Vagina (tissue), 2 donors: Measurements from ENCODE around the gene GRIN1.

ENCODE experiments used
- POLR2A ChIP-seq, 2 donors: fragments of 450-650 bp; IDR thresholded peaks; one replicate each; pipeline ENCODE4 v1.6.1; 2017; ENCODE audit warnings: antibody characterized with exemption in 2 of 2, mild to moderate bottlenecking in 2 of 2, moderate library complexity in 2 of 2
- POLR2AphosphoS5 ChIP-seq, 2 donors: sonication (generic); formaldehyde crosslinking; IDR thresholded peaks; one replicate each; pipeline ENCODE4 v1.9.0; 2017; ENCODE audit warnings: antibody characterized with exemption in 2 of 2, mild to moderate bottlenecking in 2 of 2, low read depth in 1 of 2; ENCODE audit not compliant: insufficient read depth in 1 of 2
- TF ChIP-seq, protein P1 (sequence below), 3 experiments: fragments of 450-650 bp in 2 of 3; fragments of 200-600 bp in 1 of 3; sonication (generic) in 1 of 3; IDR thresholded peaks; one replicate each; pipeline ENCODE4 v1.5.1; 2017 to 2019; ENCODE audit warnings: antibody characterized with exemption in 3 of 3, mild to moderate bottlenecking in 2 of 3, moderate library complexity in 2 of 3

DNA sequence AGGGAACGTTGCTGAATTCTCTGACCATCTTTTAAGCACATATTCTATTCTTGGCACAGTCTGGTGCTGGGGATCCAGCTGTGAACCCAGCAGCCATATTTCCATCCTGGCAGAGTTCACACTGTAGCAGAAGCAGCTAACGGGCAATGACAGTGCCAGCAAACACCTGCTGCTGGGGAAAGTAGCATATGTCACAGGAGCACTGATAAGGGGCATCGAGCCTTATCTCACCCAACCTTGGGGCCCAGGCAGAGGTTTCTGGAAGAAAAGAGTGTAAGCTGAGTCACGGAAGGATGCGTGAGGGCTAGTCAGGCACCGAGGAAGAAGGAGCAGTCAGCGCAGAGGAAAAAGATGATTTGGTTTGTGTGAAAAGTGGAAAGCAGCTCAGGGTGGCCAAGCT, 67.6 kb downstream of the GRIN1 start:
- TF ChIP-seq POLR2AphosphoS5 (IDR thresholded peaks at IDR 0.05; ENCODE audit: insufficient read depth in 1 of 2, low read depth in 1 of 2) (no peak), POLR2A (IDR thresholded peaks at IDR 0.05) (no peak)
- TF ChIP-seq, protein P1, sequence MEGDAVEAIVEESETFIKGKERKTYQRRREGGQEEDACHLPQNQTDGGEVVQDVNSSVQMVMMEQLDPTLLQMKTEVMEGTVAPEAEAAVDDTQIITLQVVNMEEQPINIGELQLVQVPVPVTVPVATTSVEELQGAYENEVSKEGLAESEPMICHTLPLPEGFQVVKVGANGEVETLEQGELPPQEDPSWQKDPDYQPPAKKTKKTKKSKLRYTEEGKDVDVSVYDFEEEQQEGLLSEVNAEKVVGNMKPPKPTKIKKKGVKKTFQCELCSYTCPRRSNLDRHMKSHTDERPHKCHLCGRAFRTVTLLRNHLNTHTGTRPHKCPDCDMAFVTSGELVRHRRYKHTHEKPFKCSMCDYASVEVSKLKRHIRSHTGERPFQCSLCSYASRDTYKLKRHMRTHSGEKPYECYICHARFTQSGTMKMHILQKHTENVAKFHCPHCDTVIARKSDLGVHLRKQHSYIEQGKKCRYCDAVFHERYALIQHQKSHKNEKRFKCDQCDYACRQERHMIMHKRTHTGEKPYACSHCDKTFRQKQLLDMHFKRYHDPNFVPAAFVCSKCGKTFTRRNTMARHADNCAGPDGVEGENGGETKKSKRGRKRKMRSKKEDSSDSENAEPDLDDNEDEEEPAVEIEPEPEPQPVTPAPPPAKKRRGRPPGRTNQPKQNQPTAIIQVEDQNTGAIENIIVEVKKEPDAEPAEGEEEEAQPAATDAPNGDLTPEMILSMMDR (IDR thresholded peaks at IDR 0.05), result no peak
